ENCODE data around the gene FOXO3. TPM values are rescaled to one million over a fixed set of nuclear protein-coding genes. Genes with fewer than 3 reads are reported as not detected.
A peak's percentile ranks its signal among the peaks of the same experiment; 100 is the strongest.

FOXO3 gene
- total and polyA plus RNA-seq, 2 of the 13 experiments (the other 11 are each of a cell fraction or from before 2014, with no cell fraction given) = 16.0 to 22.5 TPM

- BruUV-seq (replicated peaks) = TSS peak; percentile 64
- Histone ChIP-seq H3K9ac (ENCODE audit: insufficient read depth, low read depth, low read length) (no peak overlapping the region), H3K27me3 (ENCODE audit: control insufficient read depth in 1 of 2, insufficient read depth in 2 of 2, low read length in 2 of 2) (no peaks in the 10 kb centered on the region; a peak in 1 of 5 replicates), H3K9me3 (ENCODE audit: low read length) (no peaks in the 10 kb centered on the region), H3K4me2 (ENCODE audit: low read depth, low read length) (peak overlapping the region; percentile 72), H3K79me2 (ENCODE audit: insufficient read depth, low read length) (no peaks in the 10 kb centered on the region), H3K4me3 (replicated peaks in 1 of 3; ENCODE audit: insufficient read depth in 1 of 3, low read depth in 2 of 3, low read length in 3 of 3) (no peak overlapping the region), H2AFZ (ENCODE audit: low read length) (peak overlapping the region; percentile 29), H3K27ac (ENCODE audit: extremely low read length, insufficient read depth, low read length) (no peak overlapping the region), H3K4me1 (ENCODE audit: insufficient read depth, low read length) (peaks cover 83% of the 10 kb centered on the region), H4K20me1 (ENCODE audit: insufficient read depth, low read length) (no peaks in the 10 kb centered on the region), H3K36me3 (replicated peaks in 1 of 2; ENCODE audit: control insufficient read depth in 1 of 2, insufficient read depth in 2 of 2, low read length in 2 of 2) (no peaks in the 10 kb centered on the region)
- in situ Hi-C loops (cut with HindIII; ENCODE audit: extremely low pct_ligation_motif_present, low pct_unique_long_range_greater_than_20kb) = no loop called here
- FAIRE-seq (no peak), ATAC-seq (no peak), DNase-seq (ENCODE audit: low spot score) (no peak)
- intact Hi-C loops (cut with micrococcal nuclease; ENCODE audit: unreplicated experiment) = no loop called here
- TF ChIP-seq ZFP36L2 (CRISPR knock-in tag; IDR thresholded peaks at IDR 0.05) (no peak), ZNF790 (CRISPR knock-in tag; IDR thresholded peaks at IDR 0.05; ENCODE audit: borderline replicate concordance) (no peak), ISX (CRISPR knock-in tag; conservative IDR thresholded peaks at IDR 0.05) (no peak), CBX1 (IDR thresholded peaks at IDR 0.05; ENCODE audit: low read depth) (no peak), ZBTB49 (CRISPR knock-in tag; IDR thresholded peaks at IDR 0.05; ENCODE audit: borderline replicate concordance) (no peak), FOSL1 (CRISPR knock-in tag; IDR thresholded peaks at IDR 0.05; ENCODE audit: borderline replicate concordance) (no peak), ZNF124 (CRISPR knock-in tag; IDR thresholded peaks at IDR 0.05) (no peak), NFIB (CRISPR knock-in tag; IDR thresholded peaks at IDR 0.05; ENCODE audit: borderline replicate concordance) (no peak), KDM3A (CRISPR knock-in tag; IDR thresholded peaks at IDR 0.05; ENCODE audit: low read depth) (no peak), MAFK (conservative IDR thresholded peaks at IDR 0.05 in 1 of 2, IDR thresholded peaks at IDR 0.05 in 1 of 2; ENCODE audit: low read length in 2 of 2) (no peak), ZNF430 (CRISPR knock-in tag; IDR thresholded peaks at IDR 0.05) (no peak), RARA (CRISPR knock-in tag; IDR thresholded peaks at IDR 0.05) (no peak), LCORL (IDR thresholded peaks at IDR 0.05) (no peak), LCORL (CRISPR knock-in tag; IDR thresholded peaks at IDR 0.05) (no peak), ZNF274 (CRISPR knock-in tag; IDR thresholded peaks at IDR 0.05) (no peak), PLSCR1 (CRISPR knock-in tag; IDR thresholded peaks at IDR 0.05; ENCODE audit: borderline replicate concordance) (no peak), EP300 (IDR thresholded peaks at IDR 0.05; ENCODE audit: low read depth in 2 of 2, low read length in 2 of 2) (no peak), EP300 (CRISPR knock-in tag; IDR thresholded peaks at IDR 0.05; ENCODE audit: borderline replicate concordance) (no peak), MLLT10 (CRISPR knock-in tag; IDR thresholded peaks at IDR 0.05) (no peak), HNRNPH1 (optimal IDR thresholded peaks at IDR 0.05; ENCODE audit: low read depth, low read length) (no peak), ZSCAN21 (CRISPR knock-in tag; IDR thresholded peaks at IDR 0.05; ENCODE audit: borderline replicate concordance) (no peak)
- TF ChIP-seq, protein P1, sequence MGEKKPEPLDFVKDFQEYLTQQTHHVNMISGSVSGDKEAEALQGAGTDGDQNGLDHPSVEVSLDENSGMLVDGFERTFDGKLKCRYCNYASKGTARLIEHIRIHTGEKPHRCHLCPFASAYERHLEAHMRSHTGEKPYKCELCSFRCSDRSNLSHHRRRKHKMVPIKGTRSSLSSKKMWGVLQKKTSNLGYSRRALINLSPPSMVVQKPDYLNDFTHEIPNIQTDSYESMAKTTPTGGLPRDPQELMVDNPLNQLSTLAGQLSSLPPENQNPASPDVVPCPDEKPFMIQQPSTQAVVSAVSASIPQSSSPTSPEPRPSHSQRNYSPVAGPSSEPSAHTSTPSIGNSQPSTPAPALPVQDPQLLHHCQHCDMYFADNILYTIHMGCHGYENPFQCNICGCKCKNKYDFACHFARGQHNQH (CRISPR knock-in tag; IDR thresholded peaks at IDR 0.05) = no peak
- ChIA-PET POLR2A (interaction anchor here (1.8 kb wide), 1 partner anchor 169 kb away, joined by 4 read pairs; no protein-coding TSS in a partner anchor), CTCF (ENCODE audit: low intra/inter-chr PET ratio, low total read pairs) (no interaction called here)
- WGBS (ENCODE audit: low lambda C conversion rate) = 16% methylated on average over 13 of the region's 13 CpGs
Observed at GRCh38 chr6:108730635-108731515, 170.2 kb downstream of the FOXO3 start.
